Hematopoietic multipotent progenitor cell treated with erythropoietin and hydrocortisone succinate and interleukin-3 and kit ligand, for 15 days (in vitro differentiated cells): ENCODE data around the gene CAMSAP3.

Experiments
- DNase-seq: peaks from one replicate; pipeline ENCODE4 v3.0.0-alpha.2; 2015; ENCODE audit warnings: low spot score

The CAMSAP3 gene

GRCh38 chr19:7578127-7578526 lies 17.5 kb upstream of the CAMSAP3 start:
- DNase-seq = no peak

- no peak for DNase-seq
Measured at GRCh38 chr19:7579182-7579581, 16.5 kb upstream of the CAMSAP3 start.

GRCh38 chr19:7582446-7582845 lies 13.2 kb upstream of the CAMSAP3 start:
- no peak for DNase-seq

GRCh38 chr19:7589822-7590221 lies 5.8 kb upstream of the CAMSAP3 start:
- no peak for DNase-seq

- no peak for DNase-seq
Measured at GRCh38 chr19:7590256-7590655, 5.4 kb upstream of the CAMSAP3 start.

GRCh38 chr19:7596211-7596937 lies 711 bp downstream of the CAMSAP3 start:
- no peak for DNase-seq

GRCh38 chr19:7597689-7598088 lies 2.0 kb downstream of the CAMSAP3 start:
- no peak for DNase-seq

- no peak for DNase-seq
Measured at GRCh38 chr19:7598180-7598579, 2.5 kb downstream of the CAMSAP3 start.

GRCh38 chr19:7600721-7601120 lies 5.1 kb downstream of the CAMSAP3 start:
- DNase-seq = no peak

- DNase-seq = no peak
Measured at GRCh38 chr19:7602240-7602934, 6.7 kb downstream of the CAMSAP3 start.

GRCh38 chr19:7602935-7603497 lies 7.4 kb downstream of the CAMSAP3 start:
- DNase-seq = no peak

GRCh38 chr19:7603919-7604318 lies 8.3 kb downstream of the CAMSAP3 start:
- DNase-seq = no peak

GRCh38 chr19:7605490-7606222 lies 10.0 kb downstream of the CAMSAP3 start:
- DNase-seq = peak; percentile 66

- DNase-seq = no peak
Measured at GRCh38 chr19:7606289-7606688, 10.6 kb downstream of the CAMSAP3 start.

- no peak for DNase-seq
Measured at GRCh38 chr19:7607212-7607873, 11.7 kb downstream of the CAMSAP3 start.

- DNase-seq = no peak
Measured at GRCh38 chr19:7607874-7608560, 12.4 kb downstream of the CAMSAP3 start.

GRCh38 chr19:7610491-7611240 lies 15.0 kb downstream of the CAMSAP3 start:
- no peak for DNase-seq

- no peak for DNase-seq
Measured at GRCh38 chr19:7611541-7612279, 16.0 kb downstream of the CAMSAP3 start.

GRCh38 chr19:7612282-7613274 lies 16.9 kb downstream of the CAMSAP3 start:
- DNase-seq = no peak
